ENCODE results near the gene VARS1.
"Not testable (repeated sequence)": the region's sequence is repeated elsewhere in the genome, so short reads cannot be mapped to it uniquely, and the experiment has no call there.

Gene VARS1

DNA sequence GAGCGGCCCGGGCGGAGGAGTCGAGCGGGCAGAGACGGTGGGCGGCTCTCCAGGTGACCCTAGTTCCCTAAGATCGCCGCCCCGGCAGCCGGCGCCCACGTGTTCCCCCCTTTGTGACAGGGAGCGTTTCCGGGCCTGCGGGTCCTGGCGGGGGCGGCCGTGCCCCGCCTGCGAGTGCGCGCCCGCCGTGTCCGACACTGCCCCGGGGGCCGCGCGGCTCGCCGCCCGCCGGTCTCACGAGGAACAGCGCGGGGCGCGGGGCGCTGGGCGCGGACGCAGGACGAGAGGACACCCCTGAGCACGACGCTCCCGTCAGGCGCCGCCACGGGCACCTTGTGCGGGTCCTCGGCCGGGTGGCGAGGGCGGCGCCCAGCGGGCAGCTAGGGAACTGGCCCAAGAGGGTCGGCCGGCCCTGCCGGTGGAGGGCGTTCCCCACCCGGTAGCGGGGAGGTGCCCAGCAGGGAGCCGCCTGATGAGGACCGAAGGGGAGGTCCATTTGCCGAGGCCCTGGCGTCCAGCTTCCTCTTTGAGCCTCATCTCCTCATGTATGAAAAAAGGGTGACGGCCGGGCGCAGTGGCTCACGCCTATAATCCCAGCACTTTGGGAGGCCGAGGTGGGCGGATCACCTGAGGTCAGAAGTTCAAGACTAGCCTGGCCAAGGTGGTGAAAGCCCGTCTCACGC is at the start of gene VARS1:
TSS of gene VARS1 (minus strand) at position 137 of the 683 bp plus-strand sequence. CDS start 535 bp downstream, outside the sequence.
- peak; percentile 64 to 66 for DNase-seq (ENCODE audit: low read depth in 2 of 2)

DNA sequence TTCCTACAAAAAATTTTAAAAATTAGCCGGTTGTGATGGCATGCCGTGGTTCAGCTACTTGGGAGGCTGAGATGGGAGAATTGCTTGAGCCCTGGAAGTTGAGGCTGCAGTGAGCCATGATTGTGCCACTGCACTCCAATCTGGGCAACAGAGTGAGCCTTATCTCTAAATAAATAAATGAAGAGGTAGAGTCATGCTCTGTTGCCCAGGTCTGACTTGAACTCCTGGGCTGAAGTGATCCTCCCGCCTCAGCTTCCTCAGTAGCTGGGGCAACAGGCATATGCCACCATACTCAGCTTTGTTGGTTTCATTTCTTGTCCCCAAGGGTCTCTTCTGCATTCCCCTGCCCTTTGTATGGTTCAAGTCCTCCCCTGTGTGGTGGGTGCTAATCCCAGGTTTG is 49.0 kb upstream of the VARS1 start:
- DNase-seq (ENCODE audit: low read depth in 2 of 2), result no peak

DNA sequence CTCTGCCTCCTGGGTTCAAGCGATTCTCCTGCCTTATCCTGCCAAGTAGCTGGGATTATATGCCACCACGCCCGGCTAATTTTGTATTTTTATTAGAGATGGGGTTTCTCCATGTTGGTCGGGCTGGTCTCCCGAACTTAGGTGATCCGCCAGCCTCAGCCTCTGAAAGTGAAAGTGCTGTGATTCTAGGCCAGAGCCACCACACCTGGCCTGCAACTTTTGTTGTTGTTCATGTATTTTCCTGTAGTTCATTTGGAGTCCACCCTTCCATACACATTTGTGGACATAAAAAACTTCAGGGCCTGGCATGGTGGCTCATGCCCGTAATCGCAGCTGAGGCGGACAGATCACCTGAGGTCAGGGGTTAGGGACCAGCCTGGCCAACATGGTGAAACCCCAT is 46.5 kb upstream of the VARS1 start:
- no peak for DNase-seq (ENCODE audit: low read depth in 2 of 2)

GRCh38 chr6:31839779-31840126 is 44.2 kb upstream of the VARS1 start:
- DNase-seq (ENCODE audit: low read depth in 2 of 2), result not testable (repeated sequence)

DNA sequence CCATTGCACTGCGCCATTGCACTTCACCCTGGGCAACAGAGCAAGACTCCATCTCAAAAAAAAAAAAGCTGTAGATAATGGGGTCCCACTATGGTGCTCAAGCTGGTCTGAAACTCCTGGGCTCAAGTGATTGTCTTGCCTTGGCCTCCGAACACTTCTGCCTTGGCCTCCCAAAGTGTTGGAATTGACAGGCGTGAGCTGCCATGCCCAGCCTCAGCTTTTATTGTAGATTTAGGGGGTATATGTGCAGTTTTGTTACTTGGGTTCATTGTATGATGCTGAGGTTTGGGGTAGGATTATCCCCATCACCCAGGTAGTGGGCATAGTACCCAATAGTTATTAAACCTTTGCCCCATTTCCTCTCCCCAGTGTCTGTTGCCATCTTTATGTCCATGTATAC is 43.4 kb upstream of the VARS1 start:
- DNase-seq (ENCODE audit: low read depth in 2 of 2), result no peak

GRCh38 chr6:31838114-31838553 is 42.6 kb upstream of the VARS1 start:
- DNase-seq (ENCODE audit: low read depth in 2 of 2), result not testable (repeated sequence)

DNA sequence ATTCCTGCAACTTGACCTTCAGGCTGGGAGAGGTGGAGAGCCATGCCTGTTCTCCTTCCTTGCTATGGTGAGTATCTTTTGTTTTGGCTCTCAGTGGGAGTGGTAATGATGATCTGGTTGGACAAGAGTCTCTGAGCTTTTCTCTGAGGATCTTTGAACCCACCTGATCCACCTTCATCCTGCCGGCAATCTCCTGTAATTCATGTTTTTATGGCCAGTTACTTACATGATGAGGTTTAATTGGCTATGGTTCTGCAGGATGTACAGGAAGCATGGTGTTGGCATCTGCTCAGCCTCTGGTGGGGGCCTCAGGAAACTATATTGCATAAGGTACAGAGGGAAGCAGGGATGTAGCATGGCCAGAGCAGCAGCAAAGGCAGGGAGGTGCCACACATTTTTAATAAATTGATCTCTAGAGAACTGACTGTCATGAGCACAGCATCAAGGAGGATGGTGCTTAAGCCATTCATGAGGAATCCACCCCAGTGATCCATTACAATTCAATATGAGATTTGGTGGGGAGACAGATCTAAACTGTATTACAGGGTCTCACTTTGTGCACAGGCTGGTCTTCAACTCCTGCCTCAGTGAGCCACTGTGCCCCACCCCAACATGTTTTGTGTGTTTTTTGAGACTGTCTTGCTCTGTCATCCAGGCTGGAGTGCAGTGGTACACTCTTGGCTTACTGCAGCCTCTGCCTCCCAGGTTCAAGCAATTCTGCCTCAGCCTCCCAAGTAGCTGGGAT is 42.0 kb upstream of the VARS1 start:
- no peak for DNase-seq (ENCODE audit: low read depth in 2 of 2)

- DNase-seq (ENCODE audit: low read depth in 2 of 2), result no peak
These were observed 41.2 kb upstream of the VARS1 start for GRCh38 chr6:31836474-31837368.

GRCh38 chr6:31836047-31836473 is 40.5 kb upstream of the VARS1 start:
- no peak for DNase-seq (ENCODE audit: low read depth in 2 of 2)

- peak; percentile 62 to 69 for DNase-seq (ENCODE audit: low read depth in 2 of 2)
These were observed 39.1 kb upstream of the VARS1 start for GRCh38 chr6:31834367-31835250.

DNA sequence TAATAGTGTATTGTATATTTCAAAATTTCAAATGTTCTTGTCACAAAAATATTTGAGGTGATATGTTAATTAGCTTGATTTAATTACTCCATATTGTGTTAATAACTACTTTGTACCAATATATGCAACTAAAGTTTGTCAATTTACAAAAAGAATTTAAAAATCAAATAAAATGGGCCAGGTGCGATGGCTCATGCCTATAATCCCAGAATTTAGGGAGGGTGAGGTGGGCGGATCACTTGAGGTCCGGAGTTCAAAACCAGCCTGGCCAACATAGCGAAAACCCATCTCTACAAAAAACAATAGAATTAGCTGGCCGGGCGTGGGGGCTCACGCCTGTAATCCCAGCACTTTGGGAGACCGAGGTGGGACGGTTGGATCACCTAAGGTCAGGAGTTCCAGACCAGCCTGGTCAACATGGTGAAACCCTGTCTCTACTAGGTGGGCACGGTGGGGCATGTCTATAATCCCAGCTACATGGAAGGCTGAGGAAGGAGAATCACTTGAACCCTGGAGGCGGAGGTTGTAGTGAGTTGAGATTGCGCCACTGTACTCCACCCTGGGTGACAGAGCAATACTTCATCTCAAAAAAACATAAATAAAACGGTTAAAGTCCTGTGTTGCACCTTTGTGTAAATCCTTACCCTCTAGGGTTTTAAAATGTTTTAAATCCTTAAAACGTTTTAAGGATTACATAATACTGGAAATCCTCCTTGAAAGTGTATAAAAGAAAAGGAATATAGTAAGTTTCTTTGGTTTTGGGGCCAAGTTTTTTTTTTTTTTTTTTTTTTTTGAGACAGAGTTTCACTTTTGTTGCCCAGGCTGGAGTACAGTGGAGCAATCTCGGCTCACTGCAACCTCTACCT is 36.0 kb upstream of the VARS1 start:
- no peak for DNase-seq (ENCODE audit: low read depth in 2 of 2)

DNA sequence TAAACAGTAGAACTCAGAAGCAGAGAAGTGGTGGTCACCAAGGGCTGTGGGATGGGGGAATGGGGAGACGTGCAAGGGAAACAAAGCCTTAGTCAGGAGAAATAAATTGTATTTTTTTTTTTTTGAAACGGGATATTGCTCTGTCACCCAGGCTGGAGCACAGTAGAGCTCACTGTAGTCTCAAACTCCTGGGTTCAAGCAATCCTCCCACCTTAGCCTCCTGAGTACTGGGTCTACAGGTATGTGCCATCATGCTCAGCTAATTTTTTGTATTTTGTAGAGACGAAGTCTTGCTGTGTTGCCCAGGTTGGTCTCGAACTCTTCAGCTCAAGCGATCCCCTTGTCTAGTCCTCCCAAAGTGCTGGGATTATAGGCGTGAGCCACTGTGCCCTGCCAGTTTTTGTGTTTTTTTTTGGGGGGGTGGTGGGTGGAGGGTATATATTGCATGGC is 35.4 kb upstream of the VARS1 start:
- DNase-seq (ENCODE audit: low read depth in 2 of 2), result no peak

GRCh38 chr6:31829633-31830283 is 34.2 kb upstream of the VARS1 start:
- no peak for DNase-seq (ENCODE audit: low read depth in 2 of 2)

DNA sequence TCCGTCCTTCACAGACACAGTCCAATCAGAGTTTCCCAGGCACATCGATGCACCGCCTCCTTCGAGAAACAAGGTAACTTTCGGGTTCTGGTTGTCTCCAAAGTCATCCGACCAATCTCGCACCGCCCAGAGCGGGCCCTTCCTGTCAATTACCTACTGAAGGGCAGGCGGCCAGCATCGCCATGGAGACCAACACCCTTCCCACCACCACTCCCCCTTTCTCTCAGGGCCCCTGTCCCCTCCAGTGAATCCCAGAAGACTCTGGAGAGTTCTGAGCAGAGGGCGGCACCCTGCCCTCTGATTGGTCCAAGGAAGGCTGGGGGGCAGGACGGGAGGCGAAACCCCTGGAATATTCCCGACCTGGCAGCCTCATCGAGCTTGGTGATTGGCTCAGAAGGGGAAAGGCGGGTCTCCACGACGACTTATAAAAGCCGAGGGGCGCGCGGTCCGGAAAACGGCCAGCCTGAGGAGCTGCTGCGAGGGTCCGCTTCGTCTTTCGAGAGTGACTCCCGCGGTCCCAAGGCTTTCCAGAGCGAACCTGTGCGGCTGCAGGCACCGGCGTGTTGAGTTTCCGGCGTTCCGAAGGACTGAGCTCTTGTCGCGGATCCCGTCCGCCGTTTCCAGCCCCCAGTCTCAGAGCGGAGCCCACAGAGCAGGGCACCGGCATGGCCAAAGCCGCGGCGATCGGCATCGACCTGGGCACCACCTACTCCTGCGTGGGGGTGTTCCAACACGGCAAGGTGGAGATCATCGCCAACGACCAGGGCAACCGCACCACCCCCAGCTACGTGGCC is 31.9 kb upstream of the VARS1 start, which contains the start of gene HSPA1B:
TSS of gene HSPA1B (plus strand) at position 453 of the 794 bp plus-strand sequence. CDS start at position 666, 213 bp downstream.
- DNase-seq (ENCODE audit: low read depth in 2 of 2), result peak; percentile 60 to 68

DNA sequence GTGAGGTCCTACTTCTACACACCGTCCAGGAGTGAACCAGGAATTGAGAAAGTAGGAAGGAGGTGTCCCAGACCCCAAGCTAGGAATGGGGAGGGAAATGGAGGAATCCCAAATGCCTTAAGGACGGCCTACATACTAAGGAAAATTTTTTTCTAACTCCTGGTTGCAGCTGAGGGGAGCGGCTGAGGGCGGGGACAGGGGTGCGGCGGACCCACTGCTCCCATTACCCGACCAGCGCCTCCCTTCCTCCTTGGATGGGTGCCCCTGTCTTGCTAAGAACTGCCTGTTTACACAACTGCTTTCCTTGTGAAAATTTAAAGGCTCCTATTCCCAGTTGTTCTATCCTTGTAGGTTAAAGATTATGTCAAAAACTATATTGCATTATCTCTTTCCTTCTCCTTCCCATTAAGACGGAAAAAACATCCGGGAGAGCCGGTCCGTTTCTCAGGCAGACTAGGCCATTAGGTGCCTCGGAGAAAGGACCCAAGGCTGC is 31.3 kb upstream of the VARS1 start:
- no peak for DNase-seq (ENCODE audit: low read depth in 2 of 2)

GRCh38 chr6:31825553-31825952 is 30.0 kb upstream of the VARS1 start:
- no peak for DNase-seq (ENCODE audit: low read depth in 2 of 2)

- DNase-seq (ENCODE audit: low read depth in 2 of 2), result not testable (repeated sequence)
These were observed 28.1 kb upstream of the VARS1 start for GRCh38 chr6:31823592-31824196.

Measured in stimulated activated CD4-positive, alpha-beta T cell treated with anti-CD3 and anti-CD28 coated beads, Interleukin-1b, Interleukin-23, amount 100 ng/mL, for 1 hour (primary cell).